Measurements from ENCODE around the gene PCDH9.

The PCDH9 gene

DNA sequence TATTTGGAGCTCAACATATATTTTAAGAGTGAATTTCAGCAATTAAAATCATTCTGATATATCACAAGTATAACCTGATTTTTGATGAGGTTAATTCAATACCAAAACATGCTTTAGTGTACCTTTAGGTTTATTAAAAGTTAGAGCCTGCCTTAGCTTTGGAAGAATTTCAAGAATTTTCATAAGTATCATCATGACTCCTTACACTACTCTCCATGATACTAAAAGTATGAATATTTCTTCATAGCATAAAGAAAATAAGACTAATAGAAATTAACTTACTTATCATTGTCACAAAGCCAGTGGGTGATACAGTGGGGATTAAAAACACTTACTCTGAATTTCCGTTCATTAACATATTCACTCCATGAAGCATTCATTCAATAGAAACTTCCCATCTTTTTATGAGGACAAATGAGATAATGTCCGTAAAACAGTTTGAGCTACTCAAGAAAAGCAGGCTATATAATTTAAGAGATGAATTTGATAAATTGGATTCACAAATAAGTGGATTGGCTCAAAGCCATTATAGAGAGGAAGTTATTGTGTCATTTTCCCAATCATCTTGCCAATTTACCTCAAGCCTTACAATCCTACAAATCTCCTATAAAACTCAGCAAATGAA, 214.0 kb downstream of the PCDH9 start:
- no CpG with 5 or more reads among the region's 2 CpGs for WGBS (ENCODE audit: insufficient coverage, insufficient read length)
- H3K36me3 ChIP-seq (ENCODE audit: control insufficient read depth, insufficient read depth, low read length): no peaks in the 10 kb centered on the region
- DNase-seq (ENCODE audit: low read depth, low spot score): no peak

DNA sequence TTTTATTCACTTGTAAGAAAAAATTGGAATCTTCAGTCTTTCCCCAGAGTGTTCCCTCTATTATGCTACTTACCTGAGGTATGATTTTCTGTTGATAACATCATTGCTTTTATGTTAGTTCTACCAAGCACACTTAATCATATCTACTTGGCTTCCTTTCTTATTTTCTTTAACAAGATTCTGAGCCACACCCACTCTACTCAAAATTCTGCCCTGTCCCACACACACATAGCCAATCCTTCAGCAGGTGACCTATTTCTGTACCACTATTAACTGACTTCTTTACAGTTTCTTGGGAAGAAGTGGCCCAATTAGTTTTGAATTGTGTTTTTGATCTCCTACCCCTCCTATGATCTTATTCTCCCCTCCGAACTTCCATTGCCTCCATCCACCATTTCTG, 215.7 kb downstream of the PCDH9 start:
- Histone ChIP-seq H3K9me3 (ENCODE audit: control insufficient read depth, insufficient read depth, low read length) (no peaks in the 10 kb centered on the region), H3K27ac (ENCODE audit: low read length) (no peak overlapping the region), H3K27me3 (ENCODE audit: control insufficient read depth, insufficient read depth, low read length) (no peaks in the 10 kb centered on the region), H3K36me3 (ENCODE audit: control insufficient read depth, insufficient read depth, low read length) (no peaks in the 10 kb centered on the region), H3K4me1 (ENCODE audit: control insufficient read depth, insufficient read depth, low read length) (0 out of 2 replicates have a peak, but pooled peaks cover 1% of the 10 kb centered on the region), H3K4me3 (ENCODE audit: low read length) (no peak overlapping the region)
- WGBS (ENCODE audit: insufficient coverage, insufficient read length): no CpG with 5 or more reads among the region's 1 CpG
- DNase-seq (ENCODE audit: low read depth, low spot score): no peak

More for the DNA sequence above, 214.0 kb downstream of the PCDH9 start:
- Histone ChIP-seq H3K27ac (ENCODE audit: low read length) (no peak overlapping the region), H3K4me3 (ENCODE audit: low read length) (no peak overlapping the region), H3K4me1 (ENCODE audit: control insufficient read depth, insufficient read depth, low read length) (no peaks in the 10 kb centered on the region), H3K9me3 (ENCODE audit: control insufficient read depth, insufficient read depth, low read length) (no peaks in the 10 kb centered on the region), H3K27me3 (ENCODE audit: control insufficient read depth, insufficient read depth, low read length) (no peaks in the 10 kb centered on the region)

DNA sequence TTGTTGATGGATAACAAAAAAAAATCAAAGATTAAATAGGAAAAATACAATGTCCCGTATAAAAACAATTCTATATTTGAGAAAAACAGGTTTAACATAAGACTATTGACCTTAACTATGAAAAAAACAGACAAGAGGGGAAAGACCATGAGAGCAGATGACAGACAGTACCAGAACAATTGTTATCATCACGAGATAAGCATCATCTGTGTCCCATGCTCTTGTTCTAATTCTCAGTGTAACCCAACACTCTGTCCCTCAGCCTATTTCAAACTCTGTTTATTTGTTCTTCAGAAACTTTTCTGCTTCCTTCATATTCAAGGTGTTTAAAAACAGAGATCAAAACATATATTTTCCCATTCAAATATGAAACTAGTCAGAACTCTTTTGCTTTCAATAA, 216.4 kb downstream of the PCDH9 start:
- Histone ChIP-seq H3K27me3 (ENCODE audit: control insufficient read depth, insufficient read depth, low read length) (no peaks in the 10 kb centered on the region), H3K36me3 (ENCODE audit: control insufficient read depth, insufficient read depth, low read length) (no peaks in the 10 kb centered on the region), H3K4me3 (ENCODE audit: low read length) (no peak overlapping the region), H3K9me3 (ENCODE audit: control insufficient read depth, insufficient read depth, low read length) (no peaks in the 10 kb centered on the region), H3K27ac (ENCODE audit: low read length) (no peak overlapping the region), H3K4me1 (ENCODE audit: control insufficient read depth, insufficient read depth, low read length) (0 out of 2 replicates have a peak, but pooled peaks cover 1% of the 10 kb centered on the region)
- no CpG with 5 or more reads among the region's 2 CpGs for WGBS (ENCODE audit: insufficient coverage, insufficient read length)
- DNase-seq (ENCODE audit: low read depth, low spot score): no peak

DNA sequence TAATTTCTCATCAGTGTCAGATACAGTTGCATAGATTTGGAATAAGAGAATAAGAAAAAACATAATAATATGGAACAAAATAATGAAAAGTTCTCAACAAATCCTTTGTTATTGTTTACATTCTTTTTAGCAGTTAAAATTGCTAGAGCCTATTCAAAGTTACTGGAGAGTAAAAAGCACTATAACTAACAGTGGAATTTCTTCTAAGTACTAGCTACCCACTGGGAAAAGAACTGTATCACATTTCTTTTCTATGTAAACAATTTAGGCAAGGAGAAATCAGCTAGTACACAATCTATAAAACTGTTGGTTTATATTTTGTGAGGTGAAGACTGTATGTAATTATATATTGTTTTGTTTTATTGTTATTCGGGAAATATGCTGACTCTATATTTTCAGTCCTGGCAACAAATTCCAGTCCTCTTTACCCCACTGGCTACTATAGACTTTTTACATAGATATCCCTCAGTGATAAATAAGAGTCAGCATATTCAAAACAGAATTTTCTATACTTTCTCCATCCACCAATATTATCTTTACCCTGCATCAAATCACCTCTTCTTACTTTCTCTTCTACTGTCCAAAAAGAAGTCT, 222.0 kb downstream of the PCDH9 start:
- DNase-seq (ENCODE audit: low read depth, low spot score): no peak
- Histone ChIP-seq H3K4me3 (ENCODE audit: low read length) (no peak overlapping the region), H3K9me3 (ENCODE audit: control insufficient read depth, insufficient read depth, low read length) (no peaks in the 10 kb centered on the region), H3K36me3 (ENCODE audit: control insufficient read depth, insufficient read depth, low read length) (no peaks in the 10 kb centered on the region), H3K27ac (ENCODE audit: low read length) (no peak overlapping the region), H3K4me1 (ENCODE audit: control insufficient read depth, insufficient read depth, low read length) (0 out of 2 replicates have a peak, but pooled peaks cover 1% of the 10 kb centered on the region), H3K27me3 (ENCODE audit: control insufficient read depth, insufficient read depth, low read length) (no peaks in the 10 kb centered on the region)
- 100% methylated on average over 1 of the region's 1 CpG for WGBS (ENCODE audit: insufficient coverage, insufficient read length)

DNA sequence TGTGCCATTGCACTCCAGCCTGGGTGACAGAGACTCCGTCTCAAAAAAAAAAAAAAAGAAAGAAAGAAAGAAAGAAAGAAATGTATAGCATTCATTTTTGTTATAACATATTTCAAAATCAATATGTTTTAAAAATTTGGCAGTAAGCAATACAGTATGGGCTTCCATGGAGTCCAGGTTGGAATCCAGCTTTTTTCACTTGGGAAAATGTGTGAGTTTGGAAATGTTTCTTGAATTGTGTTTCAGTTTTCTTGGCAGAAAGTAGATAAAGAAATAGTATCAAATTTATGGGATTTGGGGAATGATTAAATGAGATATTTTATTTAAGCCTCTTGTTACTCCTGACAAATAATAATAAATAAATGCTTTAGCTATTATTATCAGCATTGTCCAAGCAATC, 225.6 kb downstream of the PCDH9 start:
- no peak for DNase-seq (ENCODE audit: low read depth, low spot score)
- H3K36me3 ChIP-seq (ENCODE audit: control insufficient read depth, insufficient read depth, low read length): no peaks in the 10 kb centered on the region
- H3K4me3 ChIP-seq (ENCODE audit: low read length): no peak overlapping the region
- no peaks in the 10 kb centered on the region for H3K4me1 ChIP-seq (ENCODE audit: control insufficient read depth, insufficient read depth, low read length)
- no peak overlapping the region for H3K27ac ChIP-seq (ENCODE audit: low read length)
- no peaks in the 10 kb centered on the region for H3K27me3 ChIP-seq (ENCODE audit: control insufficient read depth, insufficient read depth, low read length)
- WGBS (ENCODE audit: insufficient coverage, insufficient read length): no CpG with 5 or more reads among the region's 1 CpG
- H3K9me3 ChIP-seq (ENCODE audit: control insufficient read depth, insufficient read depth, low read length): no peaks in the 10 kb centered on the region

DNA sequence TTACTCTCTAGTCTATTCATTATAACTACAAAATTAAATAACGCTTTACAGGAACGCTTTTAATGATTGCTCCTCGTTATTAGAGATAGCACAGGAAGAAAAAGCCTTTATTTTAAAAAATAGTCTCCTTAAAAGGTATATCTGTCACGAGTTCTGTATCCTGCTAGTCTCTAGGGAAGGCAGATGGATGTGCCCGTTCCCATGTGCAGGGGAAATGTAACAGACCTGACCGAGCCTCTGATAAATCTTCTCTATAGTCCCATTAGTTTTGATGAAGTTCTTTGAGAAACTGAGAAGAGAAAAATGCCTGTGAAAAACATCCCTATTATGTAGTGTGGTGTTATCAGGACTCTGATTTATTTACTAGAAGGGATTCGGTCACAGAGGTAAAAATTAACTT, 226.4 kb downstream of the PCDH9 start:
- Histone ChIP-seq H3K27ac (ENCODE audit: low read length) (no peak overlapping the region), H3K9me3 (ENCODE audit: control insufficient read depth, insufficient read depth, low read length) (no peaks in the 10 kb centered on the region), H3K36me3 (ENCODE audit: control insufficient read depth, insufficient read depth, low read length) (no peaks in the 10 kb centered on the region), H3K4me1 (ENCODE audit: control insufficient read depth, insufficient read depth, low read length) (no peaks in the 10 kb centered on the region), H3K4me3 (ENCODE audit: low read length) (no peak overlapping the region), H3K27me3 (ENCODE audit: control insufficient read depth, insufficient read depth, low read length) (no peaks in the 10 kb centered on the region)
- no peak for DNase-seq (ENCODE audit: low read depth, low spot score)
- WGBS (ENCODE audit: insufficient coverage, insufficient read length): 100% methylated on average over 2 of the region's 7 CpGs

DNA sequence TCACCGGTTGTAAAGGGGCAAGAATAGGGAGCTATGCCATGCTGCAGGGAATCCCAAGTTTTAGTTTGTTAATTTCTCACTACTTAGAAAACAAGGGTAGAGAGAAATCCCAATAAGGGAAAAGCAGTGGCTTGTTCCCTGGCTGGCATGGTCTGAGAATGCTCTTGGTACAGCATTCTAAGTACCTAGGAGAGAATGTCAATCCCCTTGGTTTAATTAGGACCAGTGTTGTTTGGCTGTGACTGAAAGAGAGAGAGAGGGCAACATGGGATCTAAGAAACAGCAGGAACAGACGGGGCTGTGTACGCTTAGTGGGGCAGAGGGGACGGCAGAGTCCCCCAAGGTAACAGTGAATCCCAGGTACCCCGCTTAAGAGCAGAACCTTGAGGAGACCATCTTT, 228.8 kb downstream of the PCDH9 start:
- Histone ChIP-seq H3K9me3 (ENCODE audit: control insufficient read depth, insufficient read depth, low read length) (no peaks in the 10 kb centered on the region), H3K4me3 (ENCODE audit: low read length) (no peak overlapping the region), H3K36me3 (ENCODE audit: control insufficient read depth, insufficient read depth, low read length) (no peaks in the 10 kb centered on the region), H3K4me1 (ENCODE audit: control insufficient read depth, insufficient read depth, low read length) (no peaks in the 10 kb centered on the region), H3K27ac (ENCODE audit: low read length) (no peak overlapping the region), H3K27me3 (ENCODE audit: control insufficient read depth, insufficient read depth, low read length) (no peaks in the 10 kb centered on the region)
- WGBS (ENCODE audit: insufficient coverage, insufficient read length): no CpG with 5 or more reads among the region's 5 CpGs
- DNase-seq (ENCODE audit: low read depth, low spot score): no peak

DNA sequence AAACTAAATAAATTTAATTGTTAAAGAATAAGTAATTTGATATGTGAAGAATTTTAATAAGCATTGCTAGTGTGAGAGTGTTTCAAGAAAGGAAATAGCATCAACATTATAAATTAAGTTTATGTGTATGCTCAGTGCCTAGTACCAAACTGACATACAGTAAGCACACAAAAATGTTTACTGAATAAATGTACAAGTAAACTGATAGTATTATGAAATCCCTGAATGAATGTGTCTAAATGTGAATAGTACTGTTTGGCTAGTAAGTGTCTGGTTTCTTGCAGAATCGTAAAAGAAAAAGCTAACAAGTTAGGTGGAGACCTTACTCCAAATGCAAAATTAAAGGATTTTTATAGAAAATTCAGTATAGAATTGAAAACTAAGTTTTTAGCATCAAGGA, 233.6 kb downstream of the PCDH9 start:
- Histone ChIP-seq H3K27ac (ENCODE audit: low read length) (no peak overlapping the region), H3K36me3 (ENCODE audit: control insufficient read depth, insufficient read depth, low read length) (no peaks in the 10 kb centered on the region), H3K27me3 (ENCODE audit: control insufficient read depth, insufficient read depth, low read length) (no peaks in the 10 kb centered on the region), H3K9me3 (ENCODE audit: control insufficient read depth, insufficient read depth, low read length) (no peaks in the 10 kb centered on the region), H3K4me3 (ENCODE audit: low read length) (no peak overlapping the region), H3K4me1 (ENCODE audit: control insufficient read depth, insufficient read depth, low read length) (no peaks in the 10 kb centered on the region)
- no CpG with 5 or more reads among the region's 1 CpG for WGBS (ENCODE audit: insufficient coverage, insufficient read length)
- no peak for DNase-seq (ENCODE audit: low read depth, low spot score)

DNA sequence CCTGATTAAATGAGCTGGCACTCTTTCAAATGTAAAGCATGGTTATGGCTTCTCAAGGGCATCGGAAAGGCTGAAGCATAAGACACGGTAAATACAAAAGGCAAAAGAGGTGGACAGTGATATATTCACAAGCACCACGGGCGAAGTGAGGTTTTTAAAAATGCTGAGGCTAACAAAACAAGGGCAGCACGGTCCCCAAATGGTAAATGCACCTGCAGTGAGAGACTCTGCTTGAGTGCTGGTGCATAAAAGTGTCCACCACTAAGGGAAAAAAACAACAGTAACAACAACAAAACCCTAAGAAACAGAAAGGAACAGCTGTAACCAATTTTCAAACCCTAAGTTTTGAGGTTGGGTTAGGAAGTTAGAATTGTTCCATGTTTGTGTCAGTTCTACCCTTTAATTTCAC, 234.9 kb downstream of the PCDH9 start:
- DNase-seq (ENCODE audit: low read depth, low spot score): no peak
- no peaks in the 10 kb centered on the region for H3K4me1 ChIP-seq (ENCODE audit: control insufficient read depth, insufficient read depth, low read length)
- no peaks in the 10 kb centered on the region for H3K9me3 ChIP-seq (ENCODE audit: control insufficient read depth, insufficient read depth, low read length)
- WGBS (ENCODE audit: insufficient coverage, insufficient read length): no CpG with 5 or more reads among the region's 5 CpGs
- no peak overlapping the region for H3K27ac ChIP-seq (ENCODE audit: low read length)
- no peaks in the 10 kb centered on the region for H3K36me3 ChIP-seq (ENCODE audit: control insufficient read depth, insufficient read depth, low read length)
- H3K4me3 ChIP-seq (ENCODE audit: low read length): no peak overlapping the region
- H3K27me3 ChIP-seq (ENCODE audit: control insufficient read depth, insufficient read depth, low read length): no peaks in the 10 kb centered on the region

DNA sequence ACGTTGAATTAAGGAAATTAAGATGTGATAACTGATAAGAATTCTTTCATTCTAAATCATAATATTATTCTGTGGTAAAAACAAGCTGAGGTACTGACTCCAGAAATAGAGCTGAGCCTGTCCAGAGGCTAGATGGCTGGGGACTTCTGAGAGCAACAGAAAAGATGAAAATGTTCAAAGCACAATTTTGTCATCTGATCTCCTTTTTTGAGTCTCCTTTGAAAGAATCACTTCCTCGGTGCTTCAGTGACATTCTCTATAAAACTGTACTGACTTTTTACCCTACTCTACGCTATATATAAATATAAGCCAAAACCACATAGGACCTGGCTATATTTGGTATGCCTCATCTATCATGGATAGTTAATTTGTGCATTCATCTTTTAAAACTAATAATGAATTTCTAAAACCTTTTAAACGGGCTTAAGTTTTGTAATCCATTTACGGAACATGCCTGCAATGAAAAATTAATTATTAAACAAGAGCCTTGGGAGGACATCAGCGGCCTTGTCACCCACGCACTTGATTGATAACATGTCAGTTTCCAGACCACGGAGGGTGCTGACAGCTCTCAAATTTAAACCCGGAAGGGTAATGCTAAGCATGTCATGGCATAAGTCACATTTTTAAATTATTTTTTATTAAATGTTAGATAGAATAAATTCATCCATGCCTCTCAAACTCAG, 235.5 kb downstream of the PCDH9 start:
- H3K36me3 ChIP-seq (ENCODE audit: control insufficient read depth, insufficient read depth, low read length): no peaks in the 10 kb centered on the region
- WGBS (ENCODE audit: insufficient coverage, insufficient read length): no CpG with 5 or more reads among the region's 9 CpGs
- H3K27ac ChIP-seq (ENCODE audit: low read length): no peak overlapping the region

More for the DNA sequence above, 235.5 kb downstream of the PCDH9 start:
- H3K4me1 ChIP-seq (ENCODE audit: control insufficient read depth, insufficient read depth, low read length): no peaks in the 10 kb centered on the region
- no peak overlapping the region for H3K4me3 ChIP-seq (ENCODE audit: low read length)
- no peaks in the 10 kb centered on the region for H3K9me3 ChIP-seq (ENCODE audit: control insufficient read depth, insufficient read depth, low read length)
- H3K27me3 ChIP-seq (ENCODE audit: control insufficient read depth, insufficient read depth, low read length): no peaks in the 10 kb centered on the region
- DNase-seq (ENCODE audit: low read depth, low spot score): no peak

All from iPS DF 6.9 (cell line).